ENCODE measurements around the gene GPSM3. TPM values are rescaled to one million over a fixed set of nuclear protein-coding genes. Genes with fewer than 3 reads are reported as not detected.
A peak's percentile ranks its signal among the peaks of the same experiment; 100 is the strongest.
"Not testable (repeated sequence)": the region's sequence is repeated elsewhere in the genome, so short reads cannot be mapped to it uniquely, and the experiment has no call there.

GPSM3 gene
- total and polyA plus RNA-seq, 4 donors, result 2.3 to 8.0 (median 6.3) TPM

DNA sequence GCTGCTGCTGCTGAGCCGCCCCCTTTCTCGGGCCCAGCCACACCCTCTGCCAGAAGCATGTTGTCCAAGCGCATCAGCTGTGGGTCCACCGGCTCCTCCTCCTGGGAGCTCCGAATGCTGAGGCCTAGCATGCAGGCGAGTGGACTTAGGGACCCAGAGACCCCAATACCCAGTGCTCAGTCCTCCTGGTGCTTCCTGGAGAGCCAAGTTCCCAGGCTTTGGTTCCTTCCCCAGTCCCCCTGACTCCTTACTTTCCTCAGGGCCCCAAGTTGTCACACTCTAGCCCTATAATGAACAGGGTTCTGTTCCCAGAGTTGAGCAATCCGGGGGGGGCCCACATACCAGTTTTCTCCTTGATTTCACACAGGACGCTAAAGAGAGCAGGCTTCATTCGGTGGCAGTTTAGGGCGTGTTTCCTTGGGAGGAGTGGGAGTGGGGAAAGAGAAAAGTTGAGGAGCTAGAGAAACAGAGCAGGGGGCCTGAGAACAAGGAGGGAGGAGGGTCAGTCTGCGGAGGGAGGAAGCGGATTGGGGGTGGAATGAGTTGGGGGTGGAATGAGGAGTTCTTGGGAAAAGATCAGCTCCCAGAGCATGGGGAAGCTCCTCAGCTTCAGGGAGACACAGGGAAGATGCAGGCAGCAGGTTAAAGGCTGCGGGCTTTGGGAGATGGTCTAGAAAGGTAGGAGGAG lies 3.9 kb downstream of the GPSM3 start:
- H3K4me1 ChIP-seq (ENCODE audit: control insufficient read depth in 4 of 4, insufficient read depth in 4 of 4, low read length in 3 of 4), result peaks cover 7 to 27% (median 16%) of the 10 kb centered on the region in 4 donors
- H3K27me3 ChIP-seq (ENCODE audit: control insufficient read depth in 4 of 4, insufficient read depth in 4 of 4, low read length in 3 of 4), result no peaks in the 10 kb centered on the region
- H3K4me3 ChIP-seq (ENCODE audit: low read depth in 1 of 3, low read length in 3 of 3), result peak overlapping the region; percentile 63 to 72 (median 72)
- peak overlapping the region; percentile 88 for H3K9ac ChIP-seq (ENCODE audit: low read depth in 1 of 2, low read length in 2 of 2)
- peaks cover 0 to 18% (median 8%) of the 10 kb centered on the region in 4 donors for H3K36me3 ChIP-seq (ENCODE audit: control insufficient read depth in 4 of 4, insufficient read depth in 3 of 4, low read depth in 1 of 4, low read length in 3 of 4)
- TF ChIP-seq HNF4G (IDR thresholded peaks at IDR 0.05), result no peak
- TF ChIP-seq NR2F2 (IDR thresholded peaks at IDR 0.05), result no peak
- TF ChIP-seq FOXA1 (IDR thresholded peaks at IDR 0.05), result no peak
- TF ChIP-seq, protein P1, sequence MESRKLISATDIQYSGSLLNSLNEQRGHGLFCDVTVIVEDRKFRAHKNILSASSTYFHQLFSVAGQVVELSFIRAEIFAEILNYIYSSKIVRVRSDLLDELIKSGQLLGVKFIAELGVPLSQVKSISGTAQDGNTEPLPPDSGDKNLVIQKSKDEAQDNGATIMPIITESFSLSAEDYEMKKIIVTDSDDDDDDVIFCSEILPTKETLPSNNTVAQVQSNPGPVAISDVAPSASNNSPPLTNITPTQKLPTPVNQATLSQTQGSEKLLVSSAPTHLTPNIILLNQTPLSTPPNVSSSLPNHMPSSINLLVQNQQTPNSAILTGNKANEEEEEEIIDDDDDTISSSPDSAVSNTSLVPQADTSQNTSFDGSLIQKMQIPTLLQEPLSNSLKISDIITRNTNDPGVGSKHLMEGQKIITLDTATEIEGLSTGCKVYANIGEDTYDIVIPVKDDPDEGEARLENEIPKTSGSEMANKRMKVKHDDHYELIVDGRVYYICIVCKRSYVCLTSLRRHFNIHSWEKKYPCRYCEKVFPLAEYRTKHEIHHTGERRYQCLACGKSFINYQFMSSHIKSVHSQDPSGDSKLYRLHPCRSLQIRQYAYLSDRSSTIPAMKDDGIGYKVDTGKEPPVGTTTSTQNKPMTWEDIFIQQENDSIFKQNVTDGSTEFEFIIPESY (IDR thresholded peaks at IDR 0.05), result no peak
- TF ChIP-seq CTCF (IDR thresholded peaks at IDR 0.05; ENCODE audit: low read depth, low read length, missing input control), result no peak
- no peak for TF ChIP-seq JUND (IDR thresholded peaks at IDR 0.05)
- no peak for TF ChIP-seq EGR1 (IDR thresholded peaks at IDR 0.05; ENCODE audit: low read depth in 2 of 2)
- 58% methylated on average over 13 of the region's 13 CpGs for WGBS
- no peaks in the 10 kb centered on the region for H3K9me3 ChIP-seq (ENCODE audit: control insufficient read depth in 4 of 4, low read length in 3 of 4)
- H3K27ac ChIP-seq (ENCODE audit: low read depth in 1 of 2, low read length in 2 of 2), result peak overlapping the region; percentile 75 to 97
- DNase-seq (ENCODE audit: low spot score), result no peak

GRCh38 chr6:32187725-32188380 lies 4.6 kb downstream of the GPSM3 start:
- Histone ChIP-seq H3K36me3 (ENCODE audit: control insufficient read depth in 4 of 4, insufficient read depth in 3 of 4, low read depth in 1 of 4, low read length in 3 of 4) (peaks cover 0 to 23% (median 12%) of the 10 kb centered on the region in 4 donors), H3K4me1 (ENCODE audit: control insufficient read depth in 4 of 4, insufficient read depth in 4 of 4, low read length in 3 of 4) (peaks cover 7 to 27% (median 16%) of the 10 kb centered on the region in 4 donors)
- H3K27ac ChIP-seq (ENCODE audit: low read depth in 1 of 2, low read length in 2 of 2); DNase-seq (ENCODE audit: low spot score); H3K9me3 ChIP-seq (ENCODE audit: control insufficient read depth in 4 of 4, low read length in 3 of 4); H3K4me3 ChIP-seq (ENCODE audit: low read depth in 1 of 3, low read length in 3 of 3); H3K9ac ChIP-seq (ENCODE audit: low read depth in 1 of 2, low read length in 2 of 2); H3K27me3 ChIP-seq (ENCODE audit: control insufficient read depth in 4 of 4, insufficient read depth in 4 of 4, low read length in 3 of 4): not testable (repeated sequence)
- 87% methylated on average over 18 of the region's 18 CpGs for WGBS

DNA sequence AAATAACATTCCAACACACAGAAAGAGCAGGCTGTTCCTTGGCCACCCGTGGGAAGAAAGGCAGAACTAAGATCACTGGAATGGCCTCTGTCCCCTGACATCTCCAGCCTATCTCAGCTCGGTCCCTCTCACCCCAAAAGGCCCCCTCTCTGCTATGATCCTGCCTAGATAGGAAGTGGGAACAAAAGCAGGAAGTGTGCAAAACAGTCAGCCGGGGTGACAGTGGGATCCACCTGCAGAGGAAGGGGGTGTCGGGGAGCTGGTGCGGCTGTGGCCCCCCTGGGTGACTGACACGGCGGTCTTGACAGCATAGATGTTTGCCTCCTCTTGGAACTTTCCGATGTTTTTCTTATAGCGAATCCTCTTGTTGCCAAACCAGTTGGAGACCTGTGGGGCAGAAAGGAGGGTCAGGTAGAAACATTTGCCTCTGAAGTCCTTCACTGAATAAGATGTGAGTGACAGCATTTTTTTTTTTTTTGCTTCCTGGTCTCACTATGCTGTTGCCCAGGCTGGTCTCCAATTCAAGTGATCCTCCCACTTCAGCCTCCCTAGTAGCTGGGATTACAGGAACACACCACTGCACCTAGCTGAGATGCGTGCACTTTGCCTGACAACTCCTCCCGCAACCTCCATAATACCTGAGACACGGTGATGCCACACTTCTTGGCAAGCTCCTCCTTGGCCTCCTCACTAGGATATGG lies 5.3 kb downstream of the GPSM3 start:
- H3K9me3 ChIP-seq (ENCODE audit: control insufficient read depth in 4 of 4, low read length in 3 of 4), result no peaks in the 10 kb centered on the region
- H3K4me1 ChIP-seq (ENCODE audit: control insufficient read depth in 4 of 4, insufficient read depth in 4 of 4, low read length in 3 of 4), result peaks cover 7 to 27% (median 16%) of the 10 kb centered on the region in 4 donors
- TF ChIP-seq GABPA (IDR thresholded peaks at IDR 0.05 in 1 of 2, conservative IDR thresholded peaks at IDR 0.05 in 1 of 2) (no peak), NR2F2 (IDR thresholded peaks at IDR 0.05) (no peak), ATF3 (IDR thresholded peaks at IDR 0.05) (no peak), SP1 (IDR thresholded peaks at IDR 0.05) (no peak), FOXA2 (IDR thresholded peaks at IDR 0.05) (no peak), FOXA1 (IDR thresholded peaks at IDR 0.05) (no peak)
- TF ChIP-seq, protein P2, sequence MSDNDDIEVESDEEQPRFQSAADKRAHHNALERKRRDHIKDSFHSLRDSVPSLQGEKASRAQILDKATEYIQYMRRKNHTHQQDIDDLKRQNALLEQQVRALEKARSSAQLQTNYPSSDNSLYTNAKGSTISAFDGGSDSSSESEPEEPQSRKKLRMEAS (IDR thresholded peaks at IDR 0.05), result no peak
- no peaks in the 10 kb centered on the region for H3K27me3 ChIP-seq (ENCODE audit: control insufficient read depth in 4 of 4, insufficient read depth in 4 of 4, low read length in 3 of 4)
- no peak for DNase-seq (ENCODE audit: low spot score)
- no peak overlapping the region for H3K9ac ChIP-seq (ENCODE audit: low read depth in 1 of 2, low read length in 2 of 2)
- peaks cover 0 to 26% (median 14%) of the 10 kb centered on the region in 4 donors for H3K36me3 ChIP-seq (ENCODE audit: control insufficient read depth in 4 of 4, insufficient read depth in 3 of 4, low read depth in 1 of 4, low read length in 3 of 4)
- peak overlapping the region in 1 of 2 donors; percentile 46 for H3K27ac ChIP-seq (ENCODE audit: low read depth in 1 of 2, low read length in 2 of 2)
- 79% methylated on average over 12 of the region's 12 CpGs for WGBS
- H3K4me3 ChIP-seq (ENCODE audit: low read depth in 1 of 3, low read length in 3 of 3), result no peak overlapping the region

- 82% methylated on average over 10 of the region's 10 CpGs for WGBS
- Histone ChIP-seq H3K27ac (ENCODE audit: low read depth in 1 of 2, low read length in 2 of 2) (peak overlapping the region; percentile 31 to 46), H3K4me1 (ENCODE audit: control insufficient read depth in 4 of 4, insufficient read depth in 4 of 4, low read length in 3 of 4) (peaks cover 6 to 27% (median 15%) of the 10 kb centered on the region in 4 donors), H3K36me3 (ENCODE audit: control insufficient read depth in 4 of 4, insufficient read depth in 3 of 4, low read depth in 1 of 4, low read length in 3 of 4) (peaks cover 0 to 29% (median 15%) of the 10 kb centered on the region in 4 donors)
- H3K4me3 ChIP-seq (ENCODE audit: low read depth in 1 of 3, low read length in 3 of 3); H3K9ac ChIP-seq (ENCODE audit: low read depth in 1 of 2, low read length in 2 of 2); H3K27me3 ChIP-seq (ENCODE audit: control insufficient read depth in 4 of 4, insufficient read depth in 4 of 4, low read length in 3 of 4); DNase-seq (ENCODE audit: low spot score); H3K9me3 ChIP-seq (ENCODE audit: control insufficient read depth in 4 of 4, low read length in 3 of 4): not testable (repeated sequence)
Observed at GRCh38 chr6:32186151-32186840, 6.1 kb downstream of the GPSM3 start.

Data from liver (tissue), 9 donors.